Measurements from ENCODE around the gene STARD5. TPM values are rescaled to one million over a fixed set of nuclear protein-coding genes. Genes with fewer than 3 reads are reported as not detected.
A peak's percentile ranks its signal among the peaks of the same experiment; 100 is the strongest.

STARD5 gene
- polyA plus RNA-seq, 1 experiment, result 5.9 TPM

GRCh38 chr15:81295486-81296121 is 28.3 kb downstream of the STARD5 start:
- DNase-seq (ENCODE audit: low read depth), result no peak
- no peaks in the 10 kb centered on the region for H3K36me3 ChIP-seq (ENCODE audit: control insufficient read depth, insufficient read depth, low read length)
- POLR2A ChIA-PET, result no interaction called here
- no peak for TF ChIP-seq CTCF (IDR thresholded peaks at IDR 0.05; ENCODE audit: insufficient read depth, low read depth, low read length)
- CTCF ChIA-PET, result interaction anchor here (1.5 to 3.8 kb wide), 3 partner anchors 14 to 29 kb away, joined by 3 to 18 read pairs (median 6); no protein-coding TSS in a partner anchor
- H3K27me3 ChIP-seq (ENCODE audit: control insufficient read depth, insufficient read depth, low read length), result no peaks in the 10 kb centered on the region; the same call in none of the 2 replicates
- no peak overlapping the region for H3K4me3 ChIP-seq (ENCODE audit: low read depth, low read length)

GRCh38 chr15:81294516-81294880 is 29.4 kb downstream of the STARD5 start:
- TF ChIP-seq CTCF (IDR thresholded peaks at IDR 0.05; ENCODE audit: insufficient read depth, low read depth, low read length), result peak; percentile 22; the same call in 1 of the 2 replicates
- H3K4me3 ChIP-seq (ENCODE audit: low read depth, low read length), result no peak overlapping the region
- CTCF ChIA-PET, result interaction anchor here (1.1 to 3.8 kb wide), 5 partner anchors 9 to 105 kb away, joined by 3 to 18 read pairs (median 3); no protein-coding TSS in a partner anchor

GRCh38 chr15:81293728-81294515 is 30.0 kb downstream of the STARD5 start:
- CTCF ChIA-PET, result interaction anchor here (0.6 to 3.8 kb wide), 7 partner anchors 10 to 106 kb away, joined by 3 to 18 read pairs (median 3); no protein-coding TSS in a partner anchor
- Histone ChIP-seq H3K36me3 (ENCODE audit: control insufficient read depth, insufficient read depth, low read length) (no peaks in the 10 kb centered on the region), H3K4me3 (ENCODE audit: low read depth, low read length) (no peak overlapping the region), H3K27me3 (ENCODE audit: control insufficient read depth, insufficient read depth, low read length) (no peaks in the 10 kb centered on the region; the same call in 1 of the 2 replicates)
- TF ChIP-seq CTCF (IDR thresholded peaks at IDR 0.05; ENCODE audit: insufficient read depth, low read depth, low read length), result no peak
- DNase-seq (ENCODE audit: low read depth), result no peak
- POLR2A ChIA-PET, result interaction anchor here (0.5 kb wide), 1 partner anchor 11 kb away, joined by 3 read pairs; no protein-coding TSS in a partner anchor

More at GRCh38 chr15:81294516-81294880, 29.4 kb downstream of the STARD5 start:
- Histone ChIP-seq H3K36me3 (ENCODE audit: control insufficient read depth, insufficient read depth, low read length) (no peaks in the 10 kb centered on the region), H3K27me3 (ENCODE audit: control insufficient read depth, insufficient read depth, low read length) (no peaks in the 10 kb centered on the region; the same call in none of the 2 replicates)
- POLR2A ChIA-PET, result no interaction called here
- DNase-seq (ENCODE audit: low read depth), result no peak

GRCh38 chr15:81292523-81293001 is 31.4 kb downstream of the STARD5 start:
- ChIA-PET CTCF (interaction anchor here (0.6 to 1.4 kb wide), 2 partner anchors 17 to 35 kb away, joined by 3 to 10 read pairs; no protein-coding TSS in a partner anchor), POLR2A (no interaction called here)
- DNase-seq (ENCODE audit: low read depth), result no peak
- TF ChIP-seq CTCF (IDR thresholded peaks at IDR 0.05; ENCODE audit: insufficient read depth, low read depth, low read length), result no peak
- H3K27me3 ChIP-seq (ENCODE audit: control insufficient read depth, insufficient read depth, low read length), result no peaks in the 10 kb centered on the region; the same call in 1 of the 2 replicates
- no peak overlapping the region for H3K4me3 ChIP-seq (ENCODE audit: low read depth, low read length)
- H3K36me3 ChIP-seq (ENCODE audit: control insufficient read depth, insufficient read depth, low read length), result no peaks in the 10 kb centered on the region

Measured in BJ (cell line).